GM21723 (cell line): ENCODE results near the gene HTR2A.
"Not testable (repeated sequence)": the region's sequence is repeated elsewhere in the genome, so short reads cannot be mapped to it uniquely, and the experiment has no call there.

Source experiments
- ATAC-seq: cut with Tn5 transposase; IDR thresholded peaks from one replicate; pipeline ENCODE4 v1.9.1; 2021; ENCODE audit warnings: mild to moderate bottlenecking, moderate library complexity; ENCODE audit not compliant: unreplicated experiment

Gene HTR2A

GRCh38 chr13:46816371-46816770, 80.5 kb downstream of the HTR2A start:
- ATAC-seq = no peak

GRCh38 chr13:46812301-46812797, 84.5 kb downstream of the HTR2A start:
- ATAC-seq = no peak

- no peak for ATAC-seq
These were observed 86.4 kb downstream of the HTR2A start for GRCh38 chr13:46810440-46810839.

GRCh38 chr13:46804921-46805320, 91.9 kb downstream of the HTR2A start:
- not testable (repeated sequence) for ATAC-seq

- ATAC-seq = no peak
These were observed 92.5 kb downstream of the HTR2A start for GRCh38 chr13:46804391-46804815.

GRCh38 chr13:46803586-46803985, 93.3 kb downstream of the HTR2A start:
- ATAC-seq = no peak

- ATAC-seq = no peak
These were observed 95.0 kb downstream of the HTR2A start for GRCh38 chr13:46801858-46802257.

GRCh38 chr13:46799139-46799538, 97.7 kb downstream of the HTR2A start:
- ATAC-seq = no peak

- ATAC-seq = no peak
These were observed 99.2 kb downstream of the HTR2A start for GRCh38 chr13:46797501-46798237.

GRCh38 chr13:46796515-46797474, 100.1 kb downstream of the HTR2A start, which contains the start of gene ESD:
TSS of gene ESD (minus strand) at chr13:46797161. CDS start at chr13:46791413, 5,748 bp downstream.
- peak; percentile 87 for ATAC-seq

- ATAC-seq = no peak
These were observed 100.7 kb downstream of the HTR2A start for GRCh38 chr13:46796129-46796514.

- ATAC-seq = no peak
These were observed 101.5 kb downstream of the HTR2A start for GRCh38 chr13:46795321-46795720.

- no peak for ATAC-seq
These were observed 113.3 kb downstream of the HTR2A start for GRCh38 chr13:46783504-46783903.

GRCh38 chr13:46782691-46783090, 114.2 kb downstream of the HTR2A start:
- no peak for ATAC-seq

- no peak for ATAC-seq
These were observed 114.8 kb downstream of the HTR2A start for GRCh38 chr13:46782066-46782465.
